CD4-positive, alpha-beta T cell treated with Interleukin-15 for 1 hour (primary cell): ENCODE measurements around the gene B3GAT1.

Source experiments
- DNase-seq: peaks from one replicate; pipeline ENCODE4 v3.0.0-alpha.2; 2020

Gene B3GAT1

DNA sequence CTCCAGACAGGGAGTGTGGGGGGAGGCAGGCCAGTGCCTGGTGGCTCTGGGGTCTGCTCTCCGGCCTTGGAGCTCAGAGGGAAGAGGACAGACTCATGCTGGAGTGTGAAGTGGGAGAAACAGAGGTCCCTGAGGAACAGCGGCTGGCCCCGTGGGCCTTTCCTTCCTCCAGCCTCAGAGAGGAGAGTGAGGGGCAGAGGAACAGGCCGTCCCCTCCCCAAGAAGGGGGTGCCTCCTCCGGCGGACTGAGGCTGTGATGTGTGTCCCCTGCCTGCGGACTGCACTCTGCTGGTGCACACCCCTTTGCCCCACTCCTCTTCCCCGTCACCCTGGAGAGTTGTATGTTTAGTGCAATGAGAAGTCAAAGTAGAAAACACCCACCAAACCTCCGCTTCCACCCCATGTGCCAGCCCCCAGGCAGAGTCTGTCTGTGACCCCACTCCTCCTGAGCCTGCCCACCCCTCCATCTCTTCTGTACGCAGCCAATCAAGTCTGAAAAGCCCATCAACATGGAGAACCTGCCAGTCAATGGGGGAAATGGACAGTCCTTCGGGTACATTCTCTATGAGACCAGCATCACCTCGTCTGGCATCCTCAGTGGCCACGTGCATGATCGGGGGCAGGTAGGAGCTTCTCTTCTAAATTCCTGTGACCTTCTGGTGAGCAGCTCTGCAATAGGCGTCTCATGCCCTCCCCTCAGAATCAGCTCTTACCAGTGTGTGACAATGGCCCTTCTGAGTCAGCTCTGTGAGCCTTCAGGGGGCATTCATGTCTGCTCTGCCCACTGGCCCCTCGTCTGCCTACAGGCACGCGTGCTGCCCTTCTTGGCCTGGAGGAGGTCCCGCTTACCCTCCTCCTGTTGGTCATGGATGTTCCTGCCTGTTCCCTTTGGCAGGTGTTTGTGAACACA lies 41.3 kb downstream of the B3GAT1 start:
- no peak for DNase-seq

DNA sequence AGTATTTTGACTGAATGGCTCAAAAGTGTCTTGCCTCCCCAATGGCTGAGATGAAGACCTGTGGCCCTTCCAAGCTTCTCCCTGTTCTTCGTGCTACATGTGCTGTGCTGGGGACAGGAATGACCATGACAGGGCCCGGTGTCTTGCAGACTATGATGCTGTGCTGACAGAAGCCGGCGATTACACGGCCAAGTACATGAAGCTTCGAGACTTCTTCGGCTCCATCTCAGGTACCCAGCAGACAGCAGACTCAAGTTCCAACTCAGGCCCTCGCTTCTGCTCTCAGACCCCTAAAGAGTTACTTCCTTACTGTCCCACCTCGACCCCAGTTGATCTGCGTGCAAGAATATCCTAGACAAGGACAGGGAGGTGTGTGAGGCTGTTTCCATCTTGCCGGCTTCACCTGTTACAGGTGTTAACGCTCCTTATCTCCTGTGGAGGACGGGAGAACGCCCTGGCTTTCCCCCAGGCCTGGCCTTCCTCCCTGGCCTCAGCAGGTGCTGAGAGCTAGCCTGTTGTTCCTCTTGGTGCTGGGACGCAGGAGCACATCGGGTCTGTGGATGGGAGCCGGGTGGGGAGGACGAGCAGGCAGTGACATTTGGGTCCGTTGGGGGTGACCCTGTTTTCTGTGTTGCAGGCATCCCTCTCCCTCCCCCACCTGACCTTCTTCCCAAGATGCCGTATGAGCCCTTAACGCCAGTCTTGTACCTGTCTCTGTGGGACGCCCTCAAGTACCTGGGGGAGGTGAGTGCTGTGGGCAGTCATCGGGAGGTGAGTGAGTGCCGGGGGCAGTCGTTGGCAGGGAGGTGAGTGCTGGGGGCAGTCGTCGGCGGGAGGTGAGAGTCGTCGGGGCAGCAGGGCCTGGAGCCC lies 42.2 kb downstream of the B3GAT1 start:
- DNase-seq: peak; percentile 14

DNA sequence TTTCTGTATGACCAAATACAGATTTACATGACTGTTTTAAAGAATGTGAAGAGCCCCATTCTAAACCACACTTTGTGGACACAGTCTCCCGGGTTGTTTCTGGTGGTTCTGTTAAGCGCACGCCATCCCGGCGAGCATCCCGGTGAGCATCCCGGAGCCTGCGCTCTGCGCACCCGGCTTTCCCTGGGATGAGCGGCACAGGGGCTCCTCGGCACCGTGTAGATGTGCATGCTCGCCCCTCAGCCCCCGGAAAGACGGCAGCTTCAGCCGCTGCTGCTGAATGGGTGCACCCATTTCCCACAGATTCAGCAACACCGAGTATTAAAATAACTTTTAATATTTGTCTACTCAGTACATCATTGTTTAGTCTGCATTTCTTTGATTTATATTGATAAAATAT lies 44.3 kb downstream of the B3GAT1 start:
- DNase-seq: no peak

DNA sequence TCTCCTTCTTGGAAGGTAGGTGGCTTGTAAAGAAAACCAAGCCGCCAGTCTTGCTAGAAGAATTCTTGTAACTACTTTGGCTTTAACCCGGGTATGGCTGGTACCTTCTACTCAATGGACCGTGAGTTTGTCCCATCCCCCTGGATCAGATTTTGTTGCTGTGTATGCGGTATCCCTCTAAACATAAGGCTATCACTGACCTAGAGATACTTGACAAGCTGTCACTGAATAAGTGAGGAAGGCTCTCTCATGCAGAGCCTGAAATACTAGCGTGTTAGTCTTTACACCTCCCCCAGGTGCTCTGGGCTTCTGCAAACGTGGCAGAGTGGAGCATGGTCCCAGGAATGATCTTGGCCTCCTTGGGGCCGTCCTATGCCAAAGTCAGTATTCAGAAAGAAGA lies 45.8 kb downstream of the B3GAT1 start:
- no peak for DNase-seq

DNA sequence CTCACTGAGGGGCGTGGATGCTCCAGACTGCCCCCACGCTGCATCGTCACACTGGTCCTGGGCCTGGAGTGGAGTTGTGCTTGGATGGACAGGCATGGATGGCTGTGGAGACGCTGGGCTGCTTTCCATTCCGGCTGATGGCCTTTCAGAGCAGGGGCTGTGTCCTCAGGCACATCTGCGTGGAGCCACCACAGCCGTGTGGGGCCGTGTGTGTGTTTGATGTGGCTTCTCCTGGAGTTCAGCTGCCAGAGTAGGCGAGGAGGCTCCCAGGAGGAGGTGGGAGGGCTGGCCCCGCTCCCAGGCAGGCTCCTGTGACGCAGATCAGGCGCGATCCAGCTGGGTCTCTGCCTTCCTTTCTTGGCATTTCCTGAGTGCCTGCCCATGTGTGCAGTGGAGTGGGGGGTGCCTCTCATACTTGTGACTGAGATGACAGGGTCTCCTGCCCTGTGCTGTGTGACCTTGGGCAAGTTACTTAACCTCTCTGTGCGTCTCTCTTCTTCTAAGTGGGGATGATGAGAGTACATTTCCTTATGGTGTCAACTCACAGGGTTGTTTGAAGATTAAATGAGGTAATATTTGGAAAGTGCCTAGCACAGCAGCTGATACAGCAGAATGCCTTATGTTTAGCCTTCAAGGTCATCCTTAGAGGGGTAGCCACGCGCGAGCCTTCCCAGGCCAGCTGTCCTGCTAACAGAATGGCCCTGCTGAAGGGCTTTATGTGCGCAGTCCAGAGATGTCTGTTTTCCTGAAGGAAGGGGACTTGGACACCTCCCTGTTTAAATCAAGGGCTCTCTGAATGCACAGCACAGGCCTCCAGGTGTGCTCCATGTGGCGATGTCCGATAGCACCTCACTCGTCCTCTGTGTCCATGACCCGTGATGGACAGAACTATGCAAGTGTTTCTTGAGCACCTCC lies 46.8 kb downstream of the B3GAT1 start:
- no peak for DNase-seq

DNA sequence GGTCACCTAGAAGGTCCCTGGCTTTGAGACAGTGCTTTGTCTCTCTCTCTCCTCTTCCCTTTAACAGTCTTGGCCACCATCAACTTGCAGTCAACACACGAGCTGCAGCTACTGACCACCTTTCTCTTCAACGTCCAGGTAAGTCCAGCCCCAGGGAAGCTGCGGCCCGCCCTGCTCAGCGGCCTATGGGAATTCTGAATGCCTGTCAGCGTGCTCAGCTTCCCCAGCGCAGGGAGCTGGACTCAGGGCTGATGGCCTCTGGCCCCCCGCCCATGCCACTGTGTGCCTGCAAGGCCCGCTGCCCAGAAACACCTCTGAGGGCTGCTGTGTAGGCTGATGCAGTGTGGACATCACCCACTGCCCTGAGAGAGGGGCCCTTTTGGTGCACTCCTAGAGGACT lies 47.8 kb downstream of the B3GAT1 start:
- DNase-seq: no peak

DNA sequence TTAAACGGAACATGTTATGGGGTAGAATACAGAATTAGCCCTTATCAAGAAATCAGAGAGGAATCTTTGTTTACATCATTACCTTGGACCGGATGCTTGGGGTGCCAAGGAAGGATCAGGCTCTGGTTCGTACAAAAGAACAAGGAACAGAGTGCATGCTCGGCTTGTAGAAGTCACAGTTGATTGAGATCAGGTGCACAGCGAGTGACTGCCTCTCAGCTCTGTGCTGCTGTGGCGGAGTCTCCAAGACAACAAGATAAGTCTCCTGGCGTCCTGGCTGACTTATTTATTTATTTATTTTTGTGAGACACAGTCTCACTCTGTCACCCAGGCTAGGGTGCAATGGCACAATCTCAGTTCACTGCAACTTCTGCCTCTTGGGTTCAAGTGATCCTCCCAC lies 48.5 kb downstream of the B3GAT1 start:
- DNase-seq: no peak

DNA sequence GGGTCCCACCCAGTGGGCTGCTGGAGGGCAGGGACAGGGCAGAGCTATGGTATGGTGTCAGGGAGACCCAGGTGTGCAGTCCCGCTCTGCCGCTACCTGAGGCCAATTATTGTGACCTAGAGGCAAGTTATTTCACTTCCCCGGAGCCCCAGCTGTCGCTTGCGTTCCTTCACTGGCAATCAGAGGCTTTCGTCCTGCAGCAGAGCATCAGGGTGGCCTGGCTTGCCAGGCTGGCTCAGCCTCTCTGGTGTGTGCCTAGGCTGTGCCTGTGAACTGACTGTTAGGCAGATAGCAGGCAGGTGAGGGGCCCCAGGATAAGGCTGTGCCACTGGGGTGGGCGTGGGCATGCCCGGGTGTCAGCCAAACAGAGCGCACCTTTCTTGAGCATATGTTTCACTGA lies 48.9 kb downstream of the B3GAT1 start:
- no peak for DNase-seq

DNA sequence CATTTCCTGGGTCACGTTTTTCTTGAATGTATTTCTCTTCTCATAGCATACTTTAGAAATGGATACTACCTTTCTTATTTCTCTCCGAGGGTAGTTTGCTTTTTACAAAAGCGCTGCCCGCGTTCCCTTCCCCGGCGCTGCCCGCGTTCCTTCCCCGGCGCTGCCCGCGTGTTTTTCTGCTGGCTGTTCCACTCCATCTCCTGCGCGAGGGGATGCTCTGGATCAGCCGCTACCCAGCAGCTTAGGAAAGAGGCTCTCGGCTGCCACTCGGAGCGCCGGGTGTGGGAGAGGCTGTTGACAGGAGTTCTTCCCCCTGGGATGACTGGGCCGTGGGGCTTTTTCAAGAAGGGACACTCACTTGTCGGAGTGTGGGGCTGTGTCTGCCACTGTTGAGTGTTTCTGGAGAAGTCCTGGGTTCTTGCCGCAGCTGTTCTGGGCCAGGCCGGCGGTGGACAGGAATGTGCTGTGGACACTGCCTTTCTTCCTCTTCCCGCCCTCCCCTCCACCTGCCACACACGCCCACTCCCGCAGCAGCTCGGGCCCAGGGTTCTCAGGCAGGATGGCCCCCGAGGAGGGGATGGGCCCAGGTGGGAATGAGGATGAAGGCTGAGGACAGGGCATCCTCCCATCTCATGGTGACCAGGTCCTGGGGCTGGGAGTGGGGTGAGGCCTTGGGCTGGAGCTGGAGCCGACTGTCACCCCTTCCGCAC lies 49.7 kb downstream of the B3GAT1 start:
- DNase-seq: no peak

DNA sequence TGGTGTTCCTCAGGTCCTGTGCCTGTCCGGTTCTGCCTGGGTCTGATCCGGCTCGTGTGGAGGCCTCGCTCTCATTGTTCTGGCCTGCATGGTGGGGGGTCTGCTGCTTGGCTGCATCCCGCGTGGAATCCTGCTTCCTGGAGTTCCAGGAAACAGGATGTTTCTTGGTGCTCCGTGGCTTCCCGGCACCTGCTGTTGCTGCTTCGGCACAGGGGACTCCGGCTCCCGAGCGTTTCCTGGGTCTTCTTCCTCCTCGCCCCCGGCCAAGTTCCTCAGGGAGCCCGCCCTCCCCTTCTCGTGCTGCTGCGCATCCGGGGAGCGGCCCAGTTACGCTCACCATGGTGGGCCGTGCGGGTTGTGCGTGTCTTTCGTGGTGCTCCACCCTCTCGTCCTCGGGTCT lies 50.4 kb downstream of the B3GAT1 start:
- no peak for DNase-seq

DNA sequence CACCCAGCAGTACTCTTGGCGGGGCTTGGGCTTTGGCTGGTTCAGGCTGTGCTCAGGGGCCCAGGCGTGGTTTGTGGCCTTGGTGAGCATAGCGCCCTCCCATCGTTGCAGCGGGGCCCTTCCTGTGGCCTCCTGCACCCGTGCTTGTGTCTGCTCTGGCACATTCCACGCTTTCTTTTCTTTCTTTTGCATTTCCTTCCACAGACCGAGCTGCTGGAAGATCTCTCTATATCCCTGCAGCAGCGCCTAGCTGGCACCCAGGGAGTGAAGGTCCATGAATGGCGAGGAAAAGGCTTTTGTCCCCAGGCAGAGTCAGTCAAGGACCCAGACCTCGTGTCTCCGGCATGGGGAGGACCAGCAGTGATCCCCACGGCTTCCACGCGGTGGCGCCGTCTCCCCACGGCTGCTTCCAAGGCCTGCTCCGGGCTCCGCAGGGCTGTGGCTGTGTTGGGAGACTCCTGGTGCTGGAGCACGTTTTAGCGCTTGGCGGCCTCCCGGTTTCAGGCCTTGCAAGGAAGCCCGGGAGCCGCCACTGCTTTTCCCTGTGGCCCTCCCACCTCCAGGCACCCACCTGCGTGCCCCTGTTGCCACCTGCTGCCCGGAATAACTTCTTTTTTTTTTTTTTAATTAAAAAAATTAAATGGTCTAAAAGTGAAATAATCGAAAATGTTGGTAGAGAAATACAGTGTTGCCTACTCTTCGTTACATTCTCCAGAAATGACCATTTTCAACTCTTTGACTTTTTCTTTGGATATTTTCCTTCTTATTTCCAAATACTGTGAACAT lies 51.8 kb downstream of the B3GAT1 start:
- peak; percentile 38 for DNase-seq

DNA sequence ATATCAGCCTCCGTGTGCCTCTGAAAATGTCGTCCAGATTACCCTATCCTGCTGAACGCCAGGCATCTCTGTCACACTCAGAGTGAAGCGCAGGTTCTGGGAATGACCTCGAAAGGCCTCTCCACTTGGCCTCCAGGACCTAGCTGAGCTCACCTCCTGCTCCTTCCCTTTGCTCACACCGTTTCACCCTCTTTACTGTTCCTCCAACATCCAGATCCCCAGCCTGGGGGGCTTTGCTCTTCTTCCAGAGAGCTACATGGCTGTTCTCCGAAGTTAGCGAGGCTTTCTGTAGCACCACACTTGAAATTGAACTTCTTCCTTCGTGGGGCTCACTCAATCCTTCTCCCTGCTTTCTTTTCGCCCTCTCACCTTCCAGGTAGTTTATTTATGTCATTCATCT lies 52.4 kb downstream of the B3GAT1 start:
- no peak for DNase-seq

DNA sequence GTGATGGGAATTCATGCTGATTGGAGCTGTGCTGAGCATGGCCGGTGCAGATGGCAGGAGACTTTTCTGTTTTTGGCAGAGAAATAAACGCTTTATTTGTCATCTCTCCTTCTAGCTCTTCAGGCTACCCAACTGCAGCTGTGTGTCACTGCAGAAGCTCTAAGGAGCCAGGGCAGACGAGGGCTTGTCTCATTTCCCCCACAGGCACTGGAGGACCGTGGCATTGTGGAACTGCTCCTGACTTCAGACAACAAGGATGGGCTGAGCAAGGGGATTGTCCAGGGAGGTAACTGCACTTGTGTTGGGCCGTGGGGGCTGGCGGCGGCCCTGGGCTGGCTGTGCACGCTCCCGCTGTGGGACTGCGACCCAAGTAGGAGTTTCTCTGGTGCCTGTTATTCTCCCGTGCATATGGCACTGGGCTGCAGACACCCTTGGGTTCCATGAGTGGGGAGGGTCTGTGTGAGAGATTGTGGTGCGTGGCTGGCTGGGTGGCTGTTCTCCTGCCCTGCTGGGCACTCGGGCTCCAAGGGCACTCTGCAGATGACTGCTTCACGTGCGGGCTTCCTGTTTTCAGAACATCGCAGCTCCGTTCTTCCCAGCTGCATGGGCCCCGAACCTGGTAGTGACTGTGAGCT lies 53.1 kb downstream of the B3GAT1 start:
- DNase-seq: no peak

DNA sequence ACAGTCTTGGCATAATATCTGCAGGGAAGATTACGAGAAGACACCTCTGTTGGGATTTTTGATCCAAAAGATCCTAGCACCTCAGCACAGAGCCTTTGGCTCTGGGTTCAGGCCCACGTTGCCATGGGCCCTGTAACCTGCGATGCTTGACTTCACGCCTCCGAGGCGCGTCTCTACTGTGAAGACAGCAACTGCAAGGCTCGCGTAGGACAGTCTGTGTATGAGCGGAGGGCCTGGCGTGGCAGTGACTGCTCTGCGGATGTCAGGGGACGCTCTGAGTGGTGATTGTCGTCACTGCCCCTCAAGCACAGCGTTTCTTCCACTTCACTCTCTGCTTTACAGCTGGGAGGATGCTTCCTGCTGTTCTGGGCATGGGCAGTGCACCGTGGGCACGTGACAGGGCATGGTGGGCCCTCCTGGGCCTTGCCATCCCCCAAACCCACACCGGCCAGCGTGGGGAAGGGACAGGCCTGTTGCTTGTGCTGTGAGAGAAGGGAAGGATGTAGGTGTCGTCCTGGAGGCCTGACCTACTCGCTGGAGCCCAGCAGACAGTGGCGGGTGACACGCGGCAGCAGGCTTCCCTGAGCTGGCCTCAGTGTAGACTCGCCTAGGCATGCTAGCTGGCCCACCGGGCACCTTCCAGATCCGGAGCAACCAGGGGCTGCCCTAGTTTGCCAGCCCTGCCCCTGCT lies 53.7 kb downstream of the B3GAT1 start:
- DNase-seq: no peak

DNA sequence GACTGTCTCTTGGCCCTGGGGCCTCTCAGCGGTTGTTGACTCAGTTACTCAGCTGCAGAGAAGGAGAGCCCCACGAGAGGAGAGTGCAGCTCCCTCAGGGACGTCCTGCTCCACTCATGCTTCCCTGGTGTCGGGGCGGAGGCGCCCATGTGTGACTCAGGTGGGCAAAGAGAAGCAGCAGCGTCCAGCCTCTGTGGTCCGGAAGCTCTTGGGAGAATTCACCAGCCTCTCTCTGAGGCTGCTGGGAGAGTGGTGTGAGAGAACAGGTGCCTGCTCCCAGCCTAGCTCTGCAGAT lies 54.5 kb downstream of the B3GAT1 start:
- no peak for DNase-seq

DNA sequence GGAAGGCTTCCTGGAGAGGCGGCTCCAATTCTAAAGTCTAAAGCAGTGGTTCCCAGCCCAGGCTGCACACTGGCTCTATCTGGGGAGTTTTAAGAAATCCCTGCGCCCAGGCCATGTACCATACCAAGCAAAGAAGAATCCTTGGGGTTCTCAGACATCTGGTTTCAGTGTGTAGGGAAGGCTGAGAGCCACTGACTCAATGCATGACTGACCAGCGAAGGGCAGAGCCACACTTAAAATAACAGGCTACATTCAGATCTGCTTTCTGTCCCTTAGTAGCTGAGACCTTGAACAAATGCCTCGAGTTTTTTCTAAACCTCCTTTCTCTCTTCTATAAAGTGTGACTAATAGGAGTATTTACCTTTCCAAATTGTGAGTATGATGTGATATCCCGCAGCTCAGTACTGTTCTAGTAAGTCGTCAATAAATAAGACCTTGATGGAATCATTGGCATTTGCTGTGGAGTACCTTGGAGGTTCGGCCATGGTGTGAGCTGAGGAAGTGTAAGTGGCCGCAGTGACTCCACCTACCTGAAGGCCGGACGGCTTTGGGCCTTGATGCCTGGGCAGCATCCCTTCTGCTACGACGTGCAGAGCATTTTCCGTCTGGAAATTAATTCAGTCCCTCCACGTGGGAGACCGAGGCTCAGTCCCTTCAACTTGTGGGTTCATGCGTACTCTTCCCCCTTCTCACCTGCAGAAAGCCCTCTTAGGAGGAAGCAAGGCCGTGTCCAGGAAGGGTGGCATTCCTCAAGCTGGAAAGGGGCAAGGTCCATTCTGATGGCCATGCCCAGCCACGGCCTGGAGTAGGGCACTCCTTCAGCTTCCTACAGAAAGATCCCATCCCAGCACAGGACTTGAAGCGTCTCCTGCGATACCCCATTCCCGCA lies 55.1 kb downstream of the B3GAT1 start:
- no peak for DNase-seq

DNA sequence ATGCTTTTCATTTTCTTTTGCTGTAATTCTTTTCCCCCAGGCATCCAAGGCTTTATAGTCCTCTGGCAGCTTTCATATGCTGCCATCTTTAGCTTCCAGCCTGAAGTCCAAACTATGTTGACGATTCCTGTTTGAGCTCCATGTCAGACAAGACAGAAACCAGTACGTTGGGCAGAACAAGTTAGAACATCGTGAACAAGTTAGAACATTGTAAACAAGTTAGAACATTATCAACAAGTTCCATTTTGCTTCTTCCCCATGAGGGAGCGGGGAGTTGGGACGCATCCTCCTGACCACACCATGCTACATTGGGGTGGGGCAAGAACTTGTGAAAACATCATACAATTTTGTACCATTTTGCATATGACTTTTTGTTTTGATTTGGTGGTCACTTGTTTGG lies 56.4 kb downstream of the B3GAT1 start:
- DNase-seq: no peak

DNA sequence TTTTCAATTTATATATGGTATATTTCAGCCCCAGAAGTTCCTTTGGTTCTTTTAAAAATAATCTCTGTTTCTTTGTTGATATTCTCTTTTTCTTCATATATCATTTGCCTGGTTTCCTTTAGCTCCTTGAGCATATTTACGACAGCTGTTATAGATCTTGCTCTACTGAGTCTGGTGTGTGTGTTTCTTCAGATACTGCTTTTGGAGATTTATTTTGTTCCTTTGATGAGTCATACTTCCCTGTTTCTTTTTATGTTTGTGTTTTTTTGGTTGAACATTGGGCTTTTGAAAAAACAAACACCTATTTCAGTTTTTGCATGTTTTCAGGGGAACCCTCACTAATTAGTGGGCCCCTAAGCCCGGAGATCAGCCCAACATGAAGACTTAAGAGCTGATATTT lies 56.9 kb downstream of the B3GAT1 start:
- no peak for DNase-seq

DNA sequence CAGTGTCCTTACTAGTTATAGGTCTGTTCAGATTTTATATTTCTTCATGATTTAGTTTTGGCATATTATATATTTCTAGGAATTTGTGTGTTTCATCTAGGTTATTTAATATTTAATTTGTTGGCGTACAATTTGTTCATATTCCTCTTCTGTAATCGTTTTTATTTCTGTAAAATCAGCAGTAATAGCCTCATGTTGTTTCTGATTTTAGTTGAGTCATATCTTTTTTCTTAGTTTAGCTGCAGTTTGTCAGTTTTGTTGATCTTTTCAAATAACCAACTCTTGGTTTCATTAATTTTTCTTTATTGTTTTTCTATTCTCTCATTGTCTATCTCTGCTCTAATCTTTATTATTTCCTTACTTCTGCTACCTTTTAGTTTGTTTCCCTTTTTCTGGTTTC lies 59.9 kb downstream of the B3GAT1 start:
- no peak for DNase-seq

DNA sequence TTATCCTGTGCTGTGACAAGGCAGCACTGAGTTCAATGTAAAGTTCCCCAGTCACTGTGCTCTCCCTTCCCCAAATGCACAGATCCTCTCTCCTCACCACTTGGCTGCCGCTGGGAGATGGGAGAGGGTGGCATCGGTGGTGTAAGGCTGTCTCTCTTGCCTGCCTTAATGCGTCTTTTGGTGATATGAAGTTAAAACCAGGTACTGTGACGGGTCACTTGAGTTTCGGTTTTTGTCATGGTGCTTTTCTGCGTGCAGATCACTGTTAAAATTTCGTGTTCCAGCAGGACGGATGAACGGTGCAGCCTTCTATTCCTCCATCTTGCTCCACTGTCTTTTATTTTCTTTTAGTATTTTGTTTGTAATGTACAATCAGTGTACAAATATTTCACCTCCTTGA lies 61.7 kb downstream of the B3GAT1 start:
- DNase-seq: no peak
